Mammary epithelial cell (primary cell): ENCODE data around the gene GRID1.

ENCODE experiments used
- EZH2 ChIP-seq: IDR thresholded peaks from 2 replicates; pipeline ENCODE4 v1.6.1; 2012; ENCODE audit warnings: low read length, inconsistent platforms, borderline replicate concordance
- TF ChIP-seq, protein P1 (sequence below), 2 donors: IDR thresholded peaks in 1 of 2; conservative IDR thresholded peaks in 1 of 2; 2 replicates each; pipeline ENCODE4 v1.5.1; 2011 to 2012; ENCODE audit warnings: inconsistent platforms in 2 of 2, low read length in 2 of 2, mild to moderate bottlenecking in 2 of 2, control low read depth in 1 of 2, low read depth in 1 of 2; ENCODE audit not compliant: insufficient read depth in 1 of 2; ENCODE audit errors: extremely low read depth in 1 of 2

DNA sequence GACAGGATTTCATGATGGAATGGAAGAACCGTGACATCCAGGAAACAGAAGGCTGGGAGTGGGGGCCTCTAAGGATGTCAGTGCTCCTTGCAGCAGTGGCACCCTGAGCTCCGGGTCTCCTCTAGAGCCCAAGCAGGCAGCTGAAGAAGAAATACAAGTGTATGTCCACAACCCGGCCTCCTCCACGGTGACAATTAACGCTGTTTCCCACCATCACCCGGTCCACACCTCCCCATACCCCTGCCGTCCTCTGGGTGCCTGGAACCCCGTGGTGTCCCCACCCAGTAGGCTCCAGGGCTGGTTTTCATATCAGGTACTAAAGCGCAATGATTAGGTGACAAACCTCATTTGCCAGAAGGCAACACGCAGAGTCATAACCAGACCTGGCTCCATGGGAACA is 30.3 kb downstream of the GRID1 start:
- TF ChIP-seq, protein P1, sequence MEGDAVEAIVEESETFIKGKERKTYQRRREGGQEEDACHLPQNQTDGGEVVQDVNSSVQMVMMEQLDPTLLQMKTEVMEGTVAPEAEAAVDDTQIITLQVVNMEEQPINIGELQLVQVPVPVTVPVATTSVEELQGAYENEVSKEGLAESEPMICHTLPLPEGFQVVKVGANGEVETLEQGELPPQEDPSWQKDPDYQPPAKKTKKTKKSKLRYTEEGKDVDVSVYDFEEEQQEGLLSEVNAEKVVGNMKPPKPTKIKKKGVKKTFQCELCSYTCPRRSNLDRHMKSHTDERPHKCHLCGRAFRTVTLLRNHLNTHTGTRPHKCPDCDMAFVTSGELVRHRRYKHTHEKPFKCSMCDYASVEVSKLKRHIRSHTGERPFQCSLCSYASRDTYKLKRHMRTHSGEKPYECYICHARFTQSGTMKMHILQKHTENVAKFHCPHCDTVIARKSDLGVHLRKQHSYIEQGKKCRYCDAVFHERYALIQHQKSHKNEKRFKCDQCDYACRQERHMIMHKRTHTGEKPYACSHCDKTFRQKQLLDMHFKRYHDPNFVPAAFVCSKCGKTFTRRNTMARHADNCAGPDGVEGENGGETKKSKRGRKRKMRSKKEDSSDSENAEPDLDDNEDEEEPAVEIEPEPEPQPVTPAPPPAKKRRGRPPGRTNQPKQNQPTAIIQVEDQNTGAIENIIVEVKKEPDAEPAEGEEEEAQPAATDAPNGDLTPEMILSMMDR (conservative IDR thresholded peaks at IDR 0.05 in 1 of 2, IDR thresholded peaks at IDR 0.05 in 1 of 2; ENCODE audit: extremely low read depth in 1 of 2, insufficient read depth in 1 of 2, low read depth in 1 of 2, low read length in 2 of 2): no peak
- no peak for TF ChIP-seq EZH2
